Lung (tissue), 12 donors: ENCODE measurements around the gene MAN2A1. TPM values are rescaled to one million over a fixed set of nuclear protein-coding genes. Genes with fewer than 3 reads are reported as not detected.

Experiments used
- ATAC-seq: fragments of 200-7000 bp; cut with Tn5 transposase; one replicate; pipeline ENCODE4 v1.9.1; 2020; ENCODE audit warnings: moderate number of reproducible peaks; ENCODE audit not compliant: insufficient read depth, low FRiP score
- DNase-seq, 3 donors: peaks; one replicate each; pipeline ENCODE4 v3.0.0-alpha.2; 2013 to 2017
- H3K27ac ChIP-seq, 2 donors: one replicate each; pipeline ENCODE4 v1.5.1; 2013; ENCODE audit warnings: mild to moderate bottlenecking in 2 of 2, moderate library complexity in 2 of 2, control low read depth in 1 of 2, inconsistent platforms in 1 of 2, low read depth in 1 of 2, low read length in 1 of 2
- H3K27me3 ChIP-seq, 3 donors: one replicate each; pipeline ENCODE4 v1.5.1; 2013; ENCODE audit warnings: low read length in 2 of 3; ENCODE audit not compliant: control insufficient read depth in 3 of 3, insufficient read depth in 3 of 3
- H3K36me3 ChIP-seq, 4 donors: one replicate each; pipeline ENCODE4 v1.5.1; 2013; ENCODE audit warnings: low read length in 4 of 4, mild to moderate bottlenecking in 1 of 4, moderate library complexity in 1 of 4; ENCODE audit not compliant: control insufficient read depth in 4 of 4, insufficient read depth in 4 of 4
- H3K4me1 ChIP-seq, 5 donors: one replicate each; pipeline ENCODE4 v1.5.1; 2013; ENCODE audit warnings: low read length in 5 of 5, mild to moderate bottlenecking in 2 of 5, moderate library complexity in 1 of 5; ENCODE audit not compliant: control insufficient read depth in 5 of 5, insufficient read depth in 5 of 5
- H3K4me3 ChIP-seq: one replicate; pipeline ENCODE4 v1.5.1; 2013; ENCODE audit warnings: mild to moderate bottlenecking, control low read depth, moderate library complexity
- H3K9ac ChIP-seq, 2 donors: one replicate each; pipeline ENCODE4 v1.5.1; 2013; ENCODE audit warnings: low read length in 2 of 2, control low read depth in 1 of 2; ENCODE audit not compliant: insufficient read depth in 1 of 2
- H3K9me3 ChIP-seq, 4 donors: one replicate each; pipeline ENCODE4 v1.5.1; 2013; ENCODE audit warnings: low read length in 3 of 4, mild to moderate bottlenecking in 1 of 4, moderate library complexity in 1 of 4; ENCODE audit not compliant: control insufficient read depth in 4 of 4, insufficient read depth in 3 of 4
- CTCF ChIP-seq: IDR thresholded peaks from 2 replicates; pipeline ENCODE4 v1.5.1; 2012; ENCODE audit warnings: mild to moderate bottlenecking; ENCODE audit errors: control extremely low read depth, extremely low read depth
- WGBS, 2 donors: extraction: QIAGEN DNeasy Blood & Tissue Kit; methylation state at CpG; one replicate each; pipeline ENCODE4 v1.1.7; 2013; 5-methylcytosine and 5-hydroxymethylcytosine counted together
- polyA plus RNA-seq, 2 donors: library from polyadenylated mRNA; stranded (reverse); fragments of 200-250 nt; gene quantifications; one replicate each; pipeline ENCODE4 v1.2.1, GENCODE V29; 2013
- total RNA-seq, 2 donors: library from RNA; depleted of rRNA in 1 of 2; stranded (reverse); fragments of >200 nt in 1 of 2; gene quantifications; one replicate each; pipeline ENCODE4 v1.2.1, GENCODE V29; 2014 to 2021
- donor health status: control.
- donor health status: control.
- donor health status: Bipolar disorder and iron deficiency.
- donor health status: healthy.
- donor health status: DM: yes; HTN: yes; CAD: no.

Gene MAN2A1
- total and polyA plus RNA-seq, 4 donors: 7.8 to 65.1 (median 25.3) TPM

- DNase-seq (no peak), ATAC-seq (no peak)
- Histone ChIP-seq H3K27ac (no peak overlapping the region), H3K4me1 (no peaks in the 10 kb centered on the region), H3K4me3 (no peak overlapping the region), H3K9ac (no peak overlapping the region), H3K36me3 (no peaks in the 10 kb centered on the region), H3K27me3 (no peaks in the 10 kb centered on the region), H3K9me3 (no peaks in the 10 kb centered on the region)
- TF ChIP-seq CTCF: no peak
- WGBS, 2 donors: 86 to 93% methylated on average over 10 of the region's 10 CpGs
Observed at GRCh38 chr5:109876941-109877669, 187.4 kb downstream of the MAN2A1 start.

- H3K4me3 ChIP-seq: no peak overlapping the region
- H3K27me3 ChIP-seq: no peaks in the 10 kb centered on the region
- WGBS, 2 donors: 94 to 98% methylated on average over 6 of the region's 6 CpGs
- DNase-seq: no peak
- no peak for TF ChIP-seq CTCF
- H3K9ac ChIP-seq: no peak overlapping the region
- no peaks in the 10 kb centered on the region for H3K36me3 ChIP-seq
- H3K9me3 ChIP-seq: no peaks in the 10 kb centered on the region
- H3K4me1 ChIP-seq: no peaks in the 10 kb centered on the region
- H3K27ac ChIP-seq: no peak overlapping the region
- no peak for ATAC-seq
Observed at GRCh38 chr5:109877670-109878045, 187.9 kb downstream of the MAN2A1 start.

- no peak for TF ChIP-seq CTCF
- Histone ChIP-seq H3K9me3 (no peaks in the 10 kb centered on the region), H3K9ac (no peak overlapping the region), H3K4me1 (no peaks in the 10 kb centered on the region), H3K4me3 (no peak overlapping the region), H3K27me3 (no peaks in the 10 kb centered on the region), H3K36me3 (no peaks in the 10 kb centered on the region), H3K27ac (no peak overlapping the region)
- no peak for ATAC-seq
- 90 to 91% methylated on average over 5 of the region's 5 CpGs for WGBS, 2 donors
- DNase-seq: no peak
Observed at GRCh38 chr5:109878887-109879286, 189.2 kb downstream of the MAN2A1 start.
